HFF-Myc (cell line): ENCODE measurements around the gene VEZF1.
"Not testable (repeated sequence)": the region's sequence is repeated elsewhere in the genome, so short reads cannot be mapped to it uniquely, and the experiment has no call there.

Source experiments
- DNase-seq: peaks from one replicate; pipeline ENCODE4 v3.0.0-alpha.2; 2011; ENCODE audit warnings: low read depth; ENCODE audit errors: extremely low read depth
- H3K4me3 ChIP-seq: replicated peaks from 2 replicates; pipeline ENCODE4 v1.5.1; 2011; ENCODE audit warnings: low read depth, mild to moderate bottlenecking, control low read depth, low read length
- CTCF ChIP-seq: IDR thresholded peaks from 2 replicates; pipeline ENCODE4 v1.5.1; 2012; ENCODE audit warnings: mild to moderate bottlenecking, low read depth, low read length, control low read depth; ENCODE audit errors: missing control alignments

VEZF1 gene

GRCh38 chr17:57983446-57983845, 4.6 kb downstream of the VEZF1 start:
- no peak for DNase-seq
- H3K4me3 ChIP-seq = no peak overlapping the region
- TF ChIP-seq CTCF = no peak

- no peak for TF ChIP-seq CTCF
- DNase-seq = no peak
- no peak overlapping the region for H3K4me3 ChIP-seq
These were observed 5.4 kb downstream of the VEZF1 start for GRCh38 chr17:57982452-57983170.

GRCh38 chr17:57980522-57980921, 7.5 kb downstream of the VEZF1 start:
- DNase-seq = no peak
- no peak overlapping the region for H3K4me3 ChIP-seq
- TF ChIP-seq CTCF = no peak

DNA sequence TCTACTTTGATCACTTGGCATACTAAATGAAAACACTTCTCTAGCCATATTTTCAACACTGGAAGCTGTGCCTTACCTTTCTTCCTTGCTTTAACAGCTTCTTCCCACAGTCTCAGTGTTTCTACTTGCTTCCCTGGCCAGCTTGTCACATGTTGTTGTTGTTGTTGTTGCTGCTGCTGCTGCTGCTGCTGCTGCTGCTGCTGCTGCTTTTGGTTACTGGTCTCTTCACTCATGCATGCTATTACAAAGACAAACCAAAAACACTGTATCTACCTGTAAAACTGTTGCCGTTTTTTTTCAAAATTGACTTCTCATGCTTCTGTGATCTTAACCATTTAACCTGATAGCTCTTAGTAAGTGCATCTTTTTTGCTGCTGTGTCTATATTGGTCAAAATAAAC, 9.0 kb downstream of the VEZF1 start:
- TF ChIP-seq CTCF = no peak

GRCh38 chr17:57976594-57976993, 11.5 kb downstream of the VEZF1 start:
- no peak for TF ChIP-seq CTCF
- DNase-seq = no peak

More for the DNA sequence above, 9.0 kb downstream of the VEZF1 start:
- no peak for DNase-seq
- no peak overlapping the region for H3K4me3 ChIP-seq

DNA sequence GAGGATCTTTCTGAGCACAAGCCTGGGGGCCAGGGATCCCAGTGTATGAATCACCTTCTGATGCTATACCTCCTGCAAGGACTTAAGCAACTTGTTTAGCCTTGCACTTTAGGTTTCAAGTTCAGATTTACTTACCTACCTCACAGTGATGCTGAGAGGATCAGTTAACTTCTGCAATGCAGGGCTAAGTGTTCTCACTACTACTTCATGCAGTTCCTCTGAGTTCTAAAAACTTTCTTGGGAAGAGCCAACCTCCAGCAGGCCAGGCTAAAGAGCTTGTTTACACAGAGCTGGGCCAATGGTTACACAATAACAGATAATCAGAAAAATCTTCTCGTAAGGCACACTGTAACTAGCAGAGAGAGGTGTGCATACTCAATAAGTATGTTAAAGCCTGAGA, 13.0 kb downstream of the VEZF1 start:
- TF ChIP-seq CTCF = no peak
- no peak overlapping the region for H3K4me3 ChIP-seq
- DNase-seq = no peak

More at GRCh38 chr17:57976594-57976993, 11.5 kb downstream of the VEZF1 start:
- no peak overlapping the region for H3K4me3 ChIP-seq

DNA sequence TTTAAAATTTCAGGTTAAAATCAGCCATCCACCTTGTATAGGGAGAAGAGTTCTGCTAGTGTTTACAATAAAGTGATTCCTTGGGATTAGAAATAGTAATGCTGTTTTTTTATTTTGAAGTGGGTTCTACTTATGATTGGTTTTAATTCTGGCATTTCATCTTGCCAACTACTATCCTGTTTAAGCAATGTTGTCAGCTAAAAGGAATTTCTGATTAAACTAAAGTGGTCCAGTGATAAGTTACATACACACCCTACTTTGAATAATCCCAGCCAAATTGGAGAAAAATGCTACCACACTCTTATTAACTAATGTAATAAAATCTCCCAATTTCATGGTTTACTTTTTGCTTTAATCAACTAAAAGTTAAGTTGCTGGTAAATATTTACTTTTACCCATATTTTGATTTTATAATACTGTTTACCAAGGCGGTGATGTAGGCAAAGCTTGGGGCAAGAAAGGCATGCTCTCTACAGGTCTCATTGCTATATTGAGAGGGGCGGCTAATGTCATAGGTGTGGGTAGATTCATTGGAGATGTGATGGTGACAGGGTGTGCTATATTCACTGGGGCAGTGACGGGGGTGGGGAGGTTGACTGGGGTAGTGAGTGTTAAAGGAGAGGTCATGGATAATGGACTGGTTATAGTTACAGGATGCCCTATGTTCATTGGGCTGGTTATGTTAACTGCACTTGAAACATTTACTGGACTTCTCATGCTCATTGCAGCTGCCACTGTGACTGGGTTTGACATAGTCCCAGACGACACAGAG, 13.8 kb downstream of the VEZF1 start:
- not testable (repeated sequence) for H3K4me3 ChIP-seq, DNase-seq
